Measurements from ENCODE around the gene SLC9A5.

SLC9A5 gene

GRCh38 chr16:67206838-67207248, 41.9 kb upstream of the SLC9A5 start:
- ATAC-seq = no peak; the same call in 1 of the 3 replicates
- no peak for TF ChIP-seq CSDC2 (CRISPR knock-in tag; IDR thresholded peaks at IDR 0.05)
- TF ChIP-seq ZNF70 (CRISPR knock-in tag; IDR thresholded peaks at IDR 0.05) = no peak
- TF ChIP-seq TOX (CRISPR knock-in tag; IDR thresholded peaks at IDR 0.05; ENCODE audit: borderline replicate concordance) = no peak
- no peak for TF ChIP-seq PATZ1 (CRISPR knock-in tag; IDR thresholded peaks at IDR 0.05; ENCODE audit: borderline replicate concordance)
- no peak for TF ChIP-seq OSR1 (CRISPR knock-in tag; IDR thresholded peaks at IDR 0.05)
- no peak for TF ChIP-seq CREB5 (CRISPR knock-in tag; IDR thresholded peaks at IDR 0.05; ENCODE audit: low read depth)
- TF ChIP-seq ZNF8 (CRISPR knock-in tag; IDR thresholded peaks at IDR 0.05) = no peak
- no peak for TF ChIP-seq SNAI2 (CRISPR knock-in tag; IDR thresholded peaks at IDR 0.05)
- TF ChIP-seq POU6F1 (CRISPR knock-in tag; IDR thresholded peaks at IDR 0.05; ENCODE audit: borderline replicate concordance, low read depth) = no peak

GRCh38 chr16:67207249-67208091, 41.3 kb upstream of the SLC9A5 start:
- peak; percentile 31 for ATAC-seq
- TF ChIP-seq TOX (CRISPR knock-in tag; IDR thresholded peaks at IDR 0.05; ENCODE audit: borderline replicate concordance) (no peak), OSR1 (CRISPR knock-in tag; IDR thresholded peaks at IDR 0.05) (no peak), CREB5 (CRISPR knock-in tag; IDR thresholded peaks at IDR 0.05; ENCODE audit: low read depth) (no peak), CSDC2 (CRISPR knock-in tag; IDR thresholded peaks at IDR 0.05) (no peak), PATZ1 (CRISPR knock-in tag; IDR thresholded peaks at IDR 0.05; ENCODE audit: borderline replicate concordance) (no peak), ISL1 (CRISPR knock-in tag; IDR thresholded peaks at IDR 0.05) (no peak), ZC3H10 (CRISPR knock-in tag; IDR thresholded peaks at IDR 0.05) (no peak), TCF4 (CRISPR knock-in tag; IDR thresholded peaks at IDR 0.05; ENCODE audit: borderline replicate concordance) (no peak), ZNF70 (CRISPR knock-in tag; IDR thresholded peaks at IDR 0.05) (no peak), SNAI2 (CRISPR knock-in tag; IDR thresholded peaks at IDR 0.05) (no peak), TSHZ2 (CRISPR knock-in tag; IDR thresholded peaks at IDR 0.05) (no peak), ZNF565 (CRISPR knock-in tag; conservative IDR thresholded peaks at IDR 0.05; ENCODE audit: low read depth) (no peak), CSRNP3 (CRISPR knock-in tag; IDR thresholded peaks at IDR 0.05) (no peak), ARNTL (CRISPR knock-in tag; IDR thresholded peaks at IDR 0.05; ENCODE audit: borderline replicate concordance, low read depth) (no peak)

Data from SK-N-SH treated with all-trans-retinoic acid at 6 μM for 48 hours (cell line).